Subcutaneous adipose tissue (tissue), 4 donors: Measurements from ENCODE around the gene LIMS2. TPM values are rescaled to one million over a fixed set of nuclear protein-coding genes. Genes with fewer than 3 reads are reported as not detected.

ENCODE experiments used
- CTCF ChIP-seq: fragments of 450-650 bp; IDR thresholded peaks from one replicate; pipeline ENCODE4 v1.5.1; 2016; ENCODE audit warnings: low read depth, mild to moderate bottlenecking, control low read depth, antibody characterized with exemption, moderate library complexity
- total RNA-seq, 4 donors: library from RNA; depleted of rRNA; stranded (reverse); fragments of >200 nt; gene quantifications; one replicate each; pipeline ENCODE4 v1.1.0, GENCODE V29; 2016

LIMS2 gene
- total RNA-seq, 4 donors from 2014 or later = 8.5 to 81.8 (median 26.5) TPM

- no peak for TF ChIP-seq CTCF
Observed at GRCh38 chr2:127664895-127665225, 10.5 kb downstream of the LIMS2 start.

- no peak for TF ChIP-seq CTCF
Observed at GRCh38 chr2:127664065-127664894, 11.1 kb downstream of the LIMS2 start.

GRCh38 chr2:127663566-127664064 is 11.7 kb downstream of the LIMS2 start:
- TF ChIP-seq CTCF = no peak

- TF ChIP-seq CTCF = no peak
Observed at GRCh38 chr2:127662937-127663565, 12.3 kb downstream of the LIMS2 start.

- TF ChIP-seq CTCF = no peak
Observed at GRCh38 chr2:127661949-127662510, 13.3 kb downstream of the LIMS2 start.

- no peak for TF ChIP-seq CTCF
Observed at GRCh38 chr2:127661072-127661649, 14.2 kb downstream of the LIMS2 start.

- no peak for TF ChIP-seq CTCF
Observed at GRCh38 chr2:127660291-127660578, 15.1 kb downstream of the LIMS2 start.
